ENCODE data around the gene HERC4.

DNA sequence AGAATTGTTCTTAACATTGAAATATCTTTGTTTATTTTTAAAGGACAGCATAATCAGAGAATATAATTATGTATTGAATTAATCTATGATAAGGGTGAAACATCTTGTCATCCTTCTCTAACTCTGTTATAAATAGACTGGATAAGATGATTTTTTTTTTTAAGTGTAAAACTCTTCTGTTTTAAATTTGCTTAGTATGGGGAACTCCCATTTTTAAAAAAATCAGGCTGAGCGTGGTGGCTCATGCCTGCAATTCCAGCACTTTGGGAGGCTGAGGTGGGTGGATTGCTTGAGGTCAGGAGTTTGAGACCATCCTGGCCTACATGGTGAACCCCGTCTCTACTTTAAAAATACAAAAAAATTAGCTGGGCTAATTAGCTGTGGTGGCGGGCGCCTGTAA lies 9.4 kb upstream of the HERC4 start:
- TF ChIP-seq, protein P1, sequence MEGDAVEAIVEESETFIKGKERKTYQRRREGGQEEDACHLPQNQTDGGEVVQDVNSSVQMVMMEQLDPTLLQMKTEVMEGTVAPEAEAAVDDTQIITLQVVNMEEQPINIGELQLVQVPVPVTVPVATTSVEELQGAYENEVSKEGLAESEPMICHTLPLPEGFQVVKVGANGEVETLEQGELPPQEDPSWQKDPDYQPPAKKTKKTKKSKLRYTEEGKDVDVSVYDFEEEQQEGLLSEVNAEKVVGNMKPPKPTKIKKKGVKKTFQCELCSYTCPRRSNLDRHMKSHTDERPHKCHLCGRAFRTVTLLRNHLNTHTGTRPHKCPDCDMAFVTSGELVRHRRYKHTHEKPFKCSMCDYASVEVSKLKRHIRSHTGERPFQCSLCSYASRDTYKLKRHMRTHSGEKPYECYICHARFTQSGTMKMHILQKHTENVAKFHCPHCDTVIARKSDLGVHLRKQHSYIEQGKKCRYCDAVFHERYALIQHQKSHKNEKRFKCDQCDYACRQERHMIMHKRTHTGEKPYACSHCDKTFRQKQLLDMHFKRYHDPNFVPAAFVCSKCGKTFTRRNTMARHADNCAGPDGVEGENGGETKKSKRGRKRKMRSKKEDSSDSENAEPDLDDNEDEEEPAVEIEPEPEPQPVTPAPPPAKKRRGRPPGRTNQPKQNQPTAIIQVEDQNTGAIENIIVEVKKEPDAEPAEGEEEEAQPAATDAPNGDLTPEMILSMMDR (conservative IDR thresholded peaks at IDR 0.05 in 1 of 2, IDR thresholded peaks at IDR 0.05 in 1 of 2; ENCODE audit: low read depth in 1 of 2, low read length in 2 of 2) = no peak
- no peak for TF ChIP-seq EZH2 (IDR thresholded peaks at IDR 0.05; ENCODE audit: low read length, missing control alignments)

Measured in fibroblast of lung (primary cell).